Measurements from ENCODE around the gene JUND. TPM values are rescaled to one million over a fixed set of nuclear protein-coding genes. Genes with fewer than 3 reads are reported as not detected.

JUND gene
- total RNA-seq, 2 donors from 2014 or later: 521 to 844 TPM

DNA sequence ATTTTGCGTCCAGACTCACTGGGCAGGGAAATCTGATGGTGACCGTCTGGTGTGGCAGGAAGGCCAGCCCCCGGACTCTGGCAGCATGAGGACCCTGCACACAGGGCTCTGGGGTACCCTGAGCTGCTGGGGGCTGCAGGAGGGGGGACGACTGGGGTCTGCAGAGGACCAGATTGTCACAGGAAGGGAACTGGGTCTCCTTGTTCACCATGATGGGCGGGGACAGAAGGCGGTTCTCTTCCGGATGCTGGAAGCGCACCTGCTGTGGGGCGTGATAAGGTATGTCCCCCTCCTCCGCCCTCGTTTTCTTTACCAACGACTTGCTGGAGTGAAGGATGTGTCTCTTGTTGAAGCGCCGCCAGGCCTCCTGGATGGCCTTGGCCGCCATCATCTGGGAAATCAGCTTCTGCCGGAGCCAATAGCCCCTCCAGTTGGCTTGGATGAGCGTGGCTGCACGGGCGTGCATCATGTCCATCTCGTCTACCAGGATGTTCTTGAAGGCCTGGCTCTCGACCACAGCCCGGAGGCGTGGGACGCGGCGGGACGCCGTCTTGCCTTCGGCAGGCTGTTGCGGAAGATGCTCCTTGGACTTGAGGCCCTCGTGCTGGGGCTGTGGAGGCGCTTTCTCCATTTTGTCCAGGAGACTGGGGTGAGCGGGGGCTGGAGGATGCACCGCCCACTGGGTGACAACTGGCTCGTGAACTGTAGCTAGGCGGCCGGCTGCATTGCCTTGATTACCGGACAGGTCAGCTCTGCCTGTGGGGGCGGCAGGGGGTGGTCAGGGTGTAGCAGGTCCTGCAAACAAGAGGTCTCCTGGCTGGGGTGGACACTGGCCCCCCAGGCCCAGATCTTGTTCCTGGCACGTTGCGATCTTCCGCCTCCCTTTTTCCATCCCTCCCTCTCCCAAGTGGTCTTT is 14.4 kb downstream of the JUND start:
- intact Hi-C loops (cut with DNase I): no loop called here
- Histone ChIP-seq H3K27ac (no peak overlapping the region), H3K4me1 (replicated peaks) (no peaks in the 10 kb centered on the region), H3K4me3 (no peak overlapping the region), H3K27me3 (replicated peaks; ENCODE audit: insufficient read depth) (no peaks in the 10 kb centered on the region), H3K36me3 (peaks cover 7 to 10% of the 10 kb centered on the region in 2 donors), H3K9me3 (no peaks in the 10 kb centered on the region)
- no peak for DNase-seq (ENCODE audit: low spot score)
- TF ChIP-seq POLR2A (IDR thresholded peaks at IDR 0.05) (no peak), POLR2AphosphoS5 (IDR thresholded peaks at IDR 0.05) (no peak)
- TF ChIP-seq, protein P1, sequence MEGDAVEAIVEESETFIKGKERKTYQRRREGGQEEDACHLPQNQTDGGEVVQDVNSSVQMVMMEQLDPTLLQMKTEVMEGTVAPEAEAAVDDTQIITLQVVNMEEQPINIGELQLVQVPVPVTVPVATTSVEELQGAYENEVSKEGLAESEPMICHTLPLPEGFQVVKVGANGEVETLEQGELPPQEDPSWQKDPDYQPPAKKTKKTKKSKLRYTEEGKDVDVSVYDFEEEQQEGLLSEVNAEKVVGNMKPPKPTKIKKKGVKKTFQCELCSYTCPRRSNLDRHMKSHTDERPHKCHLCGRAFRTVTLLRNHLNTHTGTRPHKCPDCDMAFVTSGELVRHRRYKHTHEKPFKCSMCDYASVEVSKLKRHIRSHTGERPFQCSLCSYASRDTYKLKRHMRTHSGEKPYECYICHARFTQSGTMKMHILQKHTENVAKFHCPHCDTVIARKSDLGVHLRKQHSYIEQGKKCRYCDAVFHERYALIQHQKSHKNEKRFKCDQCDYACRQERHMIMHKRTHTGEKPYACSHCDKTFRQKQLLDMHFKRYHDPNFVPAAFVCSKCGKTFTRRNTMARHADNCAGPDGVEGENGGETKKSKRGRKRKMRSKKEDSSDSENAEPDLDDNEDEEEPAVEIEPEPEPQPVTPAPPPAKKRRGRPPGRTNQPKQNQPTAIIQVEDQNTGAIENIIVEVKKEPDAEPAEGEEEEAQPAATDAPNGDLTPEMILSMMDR (IDR thresholded peaks at IDR 0.05): no peak
- WGBS: 82% methylated on average over 29 of the region's 42 CpGs

DNA sequence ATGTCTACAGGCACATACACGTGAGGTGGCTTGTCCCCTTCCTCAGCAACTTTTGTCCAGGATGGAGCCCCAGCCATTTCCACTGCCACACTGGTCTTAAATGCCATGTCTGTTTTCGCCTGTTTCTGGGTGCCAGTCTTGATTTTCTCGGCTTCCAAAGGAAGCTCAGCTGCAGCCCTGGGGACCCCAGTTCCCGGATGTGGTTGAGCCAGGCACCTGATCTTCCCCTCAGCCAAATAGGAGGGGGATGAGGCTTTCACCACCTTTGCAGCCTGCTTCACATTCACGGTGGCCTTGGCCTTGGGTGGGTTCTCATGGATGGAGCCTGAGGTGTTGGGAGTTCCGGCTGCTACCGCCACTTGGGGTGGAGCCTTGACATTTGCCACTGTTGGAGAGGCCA is 15.8 kb downstream of the JUND start:
- no peaks in the 10 kb centered on the region for H3K4me1 ChIP-seq (replicated peaks)
- no peak overlapping the region for H3K4me3 ChIP-seq
- intact Hi-C loops (cut with DNase I): no loop called here
- no peak for DNase-seq (ENCODE audit: low spot score)
- no peaks in the 10 kb centered on the region for H3K9me3 ChIP-seq
- no peaks in the 10 kb centered on the region for H3K27me3 ChIP-seq (replicated peaks; ENCODE audit: insufficient read depth)
- WGBS: 91% methylated on average over 7 of the region's 7 CpGs
- peaks cover 7 to 10% of the 10 kb centered on the region in 2 donors for H3K36me3 ChIP-seq
- H3K27ac ChIP-seq: no peak overlapping the region
- TF ChIP-seq POLR2A (IDR thresholded peaks at IDR 0.05) (no peak), POLR2AphosphoS5 (IDR thresholded peaks at IDR 0.05) (no peak)
- TF ChIP-seq, protein P1 (IDR thresholded peaks at IDR 0.05): no peak

DNA sequence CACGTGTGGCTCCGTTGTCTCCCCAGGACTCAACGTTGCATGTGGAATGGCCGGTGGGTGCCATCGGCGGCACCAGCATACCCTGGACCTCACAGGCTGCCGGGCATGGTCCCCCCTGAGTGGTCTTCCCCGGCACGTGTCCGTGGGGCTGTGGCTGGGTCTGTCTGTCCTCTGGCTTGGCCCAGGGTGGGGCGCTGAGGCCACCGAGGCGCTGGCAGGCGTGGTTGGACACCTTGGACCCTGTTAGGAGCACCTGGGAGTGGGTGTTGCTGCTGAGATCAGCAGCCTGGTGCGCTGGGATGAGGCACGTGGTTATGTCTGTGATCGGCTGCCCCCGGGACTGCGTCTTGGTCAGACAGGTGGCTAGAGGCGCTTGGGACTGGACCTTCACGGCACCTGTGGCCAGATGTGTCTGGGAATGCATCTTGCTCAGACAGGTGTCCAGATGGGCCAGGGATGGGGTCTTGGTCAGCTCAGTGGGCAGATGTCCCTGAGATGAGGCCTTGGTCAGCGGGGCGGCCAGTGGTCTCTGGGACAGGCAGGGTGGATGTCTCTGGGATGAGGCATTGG is 16.4 kb downstream of the JUND start:
- Histone ChIP-seq H3K9me3 (no peaks in the 10 kb centered on the region), H3K4me1 (replicated peaks) (no peaks in the 10 kb centered on the region), H3K36me3 (peaks cover 7 to 10% of the 10 kb centered on the region in 2 donors), H3K27ac (no peak overlapping the region), H3K27me3 (replicated peaks; ENCODE audit: insufficient read depth) (no peaks in the 10 kb centered on the region), H3K4me3 (no peak overlapping the region)
- intact Hi-C loops (cut with DNase I): no loop called here
- TF ChIP-seq POLR2AphosphoS5 (IDR thresholded peaks at IDR 0.05) (no peak), POLR2A (IDR thresholded peaks at IDR 0.05) (no peak)
- TF ChIP-seq, protein P1 (IDR thresholded peaks at IDR 0.05): no peak
- 93% methylated on average over 22 of the region's 23 CpGs for WGBS
- DNase-seq (ENCODE audit: low spot score): no peak

DNA sequence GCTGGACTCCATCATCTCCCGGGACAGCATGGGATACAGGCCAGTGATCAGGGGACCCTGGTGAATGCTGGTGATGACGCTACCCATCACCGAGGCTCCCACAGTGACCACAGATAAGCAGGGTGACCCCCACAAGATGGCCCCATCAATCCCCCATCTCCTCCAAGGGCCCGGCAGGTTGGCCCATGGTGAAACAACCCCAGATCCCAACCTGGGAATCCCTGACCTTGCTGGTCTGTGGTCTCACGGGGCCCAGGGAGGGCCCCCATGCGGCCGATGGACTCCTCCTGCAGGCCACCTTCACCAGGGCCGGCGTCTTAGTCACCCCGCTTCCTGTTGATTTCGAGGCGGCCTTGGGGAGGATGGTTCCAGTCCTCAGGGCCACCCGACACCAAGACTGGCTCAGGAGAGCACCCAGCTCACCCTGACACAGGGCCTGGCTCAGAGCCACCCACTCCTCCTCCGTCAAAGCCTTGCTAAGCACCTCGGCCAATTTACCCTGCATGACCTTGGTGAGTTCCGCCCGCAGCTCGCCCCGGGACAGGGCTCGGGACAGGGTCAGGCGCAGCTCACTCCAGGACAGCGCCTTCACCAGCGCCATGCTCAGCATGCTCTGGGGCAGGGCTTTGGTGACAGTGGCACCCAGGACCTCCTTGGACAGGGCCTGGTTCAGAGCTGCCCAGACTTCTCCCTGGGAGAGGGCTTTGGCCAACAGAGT is 17.1 kb downstream of the JUND start:
- Histone ChIP-seq H3K4me3 (no peak overlapping the region), H3K27ac (no peak overlapping the region), H3K9me3 (no peaks in the 10 kb centered on the region), H3K36me3 (peaks cover 7 to 10% of the 10 kb centered on the region in 2 donors), H3K27me3 (replicated peaks; ENCODE audit: insufficient read depth) (no peaks in the 10 kb centered on the region), H3K4me1 (replicated peaks) (no peaks in the 10 kb centered on the region)
- no peak for DNase-seq (ENCODE audit: low spot score)
- intact Hi-C loops (cut with DNase I): no loop called here
- WGBS: 92% methylated on average over 20 of the region's 23 CpGs
- TF ChIP-seq, protein P1 (IDR thresholded peaks at IDR 0.05): no peak
- TF ChIP-seq POLR2AphosphoS5 (IDR thresholded peaks at IDR 0.05) (no peak), POLR2A (IDR thresholded peaks at IDR 0.05) (no peak)

Measured in prostate gland (tissue), 2 donors.